GM12864 (cell line): ENCODE measurements around the gene S100A13.
A peak's percentile ranks its signal among the peaks of the same experiment; 100 is the strongest.
"Not testable (repeated sequence)": the region's sequence is repeated elsewhere in the genome, so short reads cannot be mapped to it uniquely, and the experiment has no call there.

Source experiments
- DNase-seq: peaks from one replicate; pipeline ENCODE4 v3.0.0-alpha.2; 2011; ENCODE audit warnings: low read depth
- H3K4me3 ChIP-seq: 2 replicates; pipeline ENCODE4 v1.5.1; 2011; ENCODE audit warnings: mild to moderate bottlenecking, low read depth, low read length, control low read depth
- TF ChIP-seq, protein P1 (sequence below): IDR thresholded peaks from 2 replicates; pipeline ENCODE4 v1.5.1; 2011; ENCODE audit warnings: low read depth, mild to moderate bottlenecking, moderate library complexity, low read length, control low read depth, inconsistent platforms; ENCODE audit errors: missing control alignments

The S100A13 gene

DNA sequence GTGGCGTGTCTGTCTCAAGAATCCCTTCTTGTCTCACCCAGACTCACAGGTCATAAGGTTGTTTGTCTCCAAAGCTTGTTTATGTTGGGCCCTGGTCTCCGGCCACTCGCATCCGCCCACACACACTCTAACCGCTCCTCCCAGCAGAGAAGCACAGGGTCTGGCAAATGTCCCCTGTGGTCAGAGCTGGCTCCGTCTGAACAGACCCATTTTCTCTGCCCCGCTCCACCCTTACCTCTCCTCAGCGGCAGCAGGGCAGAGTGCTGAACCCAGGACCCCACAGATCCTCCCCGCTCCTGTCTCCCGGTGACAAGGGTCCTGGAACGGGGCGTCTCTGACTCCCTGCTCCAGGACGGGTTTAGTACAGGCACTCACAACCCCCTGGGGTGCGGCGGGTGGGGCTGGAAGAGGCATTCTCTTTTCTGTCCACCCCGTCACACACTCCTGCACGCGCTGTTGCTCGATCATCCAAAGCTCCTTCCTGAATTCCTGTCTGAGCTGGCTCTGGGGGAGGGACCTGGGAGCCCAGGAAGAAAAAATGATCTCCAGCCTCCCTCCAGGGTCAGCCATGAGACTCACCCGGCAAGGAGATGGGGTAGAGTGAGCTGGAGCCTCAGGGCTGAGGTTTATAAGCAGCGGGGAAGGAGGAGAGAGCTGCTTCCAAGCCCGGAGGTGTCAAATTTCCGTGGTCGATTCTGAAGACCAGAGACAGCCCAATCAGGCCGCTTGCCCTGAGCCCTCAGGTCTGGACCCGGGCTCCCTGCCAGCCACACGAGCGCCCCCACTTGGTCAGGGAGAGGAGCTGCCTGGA lies at the start of gene S100A13:
Gene S100A13 (minus strand): TSS at position 602 of the 811 bp plus-strand sequence. CDS start 1,033 bp downstream, outside the sequence.
- no peak within 1 kb of the TSS for H3K4me3 ChIP-seq
- no peak for DNase-seq
- TF ChIP-seq, protein P1, sequence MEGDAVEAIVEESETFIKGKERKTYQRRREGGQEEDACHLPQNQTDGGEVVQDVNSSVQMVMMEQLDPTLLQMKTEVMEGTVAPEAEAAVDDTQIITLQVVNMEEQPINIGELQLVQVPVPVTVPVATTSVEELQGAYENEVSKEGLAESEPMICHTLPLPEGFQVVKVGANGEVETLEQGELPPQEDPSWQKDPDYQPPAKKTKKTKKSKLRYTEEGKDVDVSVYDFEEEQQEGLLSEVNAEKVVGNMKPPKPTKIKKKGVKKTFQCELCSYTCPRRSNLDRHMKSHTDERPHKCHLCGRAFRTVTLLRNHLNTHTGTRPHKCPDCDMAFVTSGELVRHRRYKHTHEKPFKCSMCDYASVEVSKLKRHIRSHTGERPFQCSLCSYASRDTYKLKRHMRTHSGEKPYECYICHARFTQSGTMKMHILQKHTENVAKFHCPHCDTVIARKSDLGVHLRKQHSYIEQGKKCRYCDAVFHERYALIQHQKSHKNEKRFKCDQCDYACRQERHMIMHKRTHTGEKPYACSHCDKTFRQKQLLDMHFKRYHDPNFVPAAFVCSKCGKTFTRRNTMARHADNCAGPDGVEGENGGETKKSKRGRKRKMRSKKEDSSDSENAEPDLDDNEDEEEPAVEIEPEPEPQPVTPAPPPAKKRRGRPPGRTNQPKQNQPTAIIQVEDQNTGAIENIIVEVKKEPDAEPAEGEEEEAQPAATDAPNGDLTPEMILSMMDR, result peak; percentile 63

DNA sequence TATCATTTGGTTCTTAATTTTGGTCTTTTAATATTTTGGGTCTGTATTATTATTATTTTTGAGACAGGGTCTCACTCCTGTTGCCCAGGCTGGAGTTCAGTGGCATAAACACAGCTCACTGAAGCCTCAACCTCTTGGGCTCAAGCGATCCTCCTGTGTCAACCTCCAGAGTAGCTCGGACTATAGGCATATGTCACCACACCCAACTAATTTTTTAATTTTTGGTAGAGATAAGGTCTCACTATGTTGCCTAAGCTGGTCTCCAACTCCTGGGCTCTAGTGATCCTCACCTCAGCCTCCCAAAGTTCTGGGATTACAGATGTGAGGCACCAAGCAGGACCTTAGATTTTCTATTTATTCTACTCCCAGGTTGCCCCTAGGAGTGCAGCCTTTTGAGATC lies 46.2 kb upstream of the S100A13 start:
- DNase-seq, result no peak
- no peak overlapping the region for H3K4me3 ChIP-seq
- TF ChIP-seq, protein P1, result no peak

DNA sequence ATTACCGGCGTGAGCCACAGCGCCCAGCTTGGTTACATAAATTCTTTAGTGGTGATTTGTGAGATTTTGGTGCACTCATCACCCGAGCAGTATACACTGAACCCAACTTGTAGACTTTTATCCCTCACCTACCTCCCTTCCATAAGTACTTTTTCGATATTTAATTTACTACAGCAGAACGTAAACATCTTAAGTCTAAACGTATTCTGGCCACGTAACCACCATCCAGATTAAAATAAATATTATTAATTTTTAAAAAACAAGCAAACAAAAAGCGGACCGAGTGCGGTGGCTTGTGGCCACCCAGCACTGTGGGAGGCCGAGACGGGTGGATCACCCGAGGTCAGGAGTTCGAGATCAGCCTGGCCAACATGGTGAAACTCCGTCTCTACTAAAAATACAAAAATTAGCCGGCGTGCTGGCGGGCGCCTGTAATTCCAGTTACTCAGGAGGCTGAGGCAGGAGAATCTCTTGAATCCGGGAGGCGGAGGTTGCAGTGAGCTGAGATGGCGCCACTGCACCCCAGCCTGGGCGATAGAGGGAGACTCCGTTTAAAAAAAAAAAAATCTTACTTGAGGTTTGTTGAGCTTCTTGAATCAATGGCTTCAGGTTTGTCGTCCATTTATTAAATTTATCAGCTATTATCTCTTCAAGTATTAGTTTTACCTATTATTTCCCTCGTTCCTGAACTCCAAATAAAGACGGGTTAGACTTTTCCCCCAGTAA lies 44.5 kb upstream of the S100A13 start:
- peak overlapping the region; percentile 59 for H3K4me3 ChIP-seq
- not testable (repeated sequence) for DNase-seq

DNA sequence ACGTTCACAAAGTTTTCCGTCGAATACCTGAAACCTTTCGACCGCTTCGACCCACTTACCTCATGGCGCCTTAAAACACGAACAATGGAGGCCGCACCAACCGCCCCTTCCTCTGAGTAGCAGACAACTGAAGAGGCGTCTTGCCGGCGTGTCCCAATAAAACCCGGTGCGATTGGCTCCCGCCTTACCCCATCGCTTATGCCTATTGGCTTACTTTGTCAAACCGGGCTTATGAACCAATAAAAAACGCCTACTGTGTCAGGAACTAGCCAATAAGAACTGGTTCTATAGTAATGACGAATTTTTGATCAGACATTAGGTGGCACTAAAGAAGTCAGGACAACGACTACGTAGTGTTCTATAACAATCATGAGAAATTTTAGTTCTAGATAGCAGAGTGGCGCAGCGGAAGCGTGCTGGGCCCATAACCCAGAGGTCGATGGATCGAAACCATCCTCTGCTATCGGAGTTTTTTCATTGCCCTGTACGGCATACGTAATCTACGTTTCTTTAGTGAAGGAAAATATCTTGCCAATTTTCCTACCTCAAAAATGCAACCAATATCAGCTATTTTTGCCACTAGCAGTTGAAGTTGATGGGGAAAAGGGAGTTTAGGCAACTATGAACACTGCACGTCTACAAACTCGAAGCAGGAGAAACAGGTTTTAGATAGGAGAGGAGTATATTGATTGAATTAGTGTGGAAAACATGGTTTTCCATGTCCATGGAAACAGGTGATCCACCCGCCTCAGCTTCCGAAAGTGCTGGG lies 43.7 kb upstream of the S100A13 start, which contains the start of gene ILF2:
Gene ILF2 (minus strand): TSS at position 135 of the 769 bp plus-strand sequence. CDS start 71 bp downstream, at position 64.
- peak within 1 kb of the TSS; percentile 85 for H3K4me3 ChIP-seq
- peak; percentile 99 for DNase-seq
- TF ChIP-seq, protein P1, result peak; percentile 25

DNA sequence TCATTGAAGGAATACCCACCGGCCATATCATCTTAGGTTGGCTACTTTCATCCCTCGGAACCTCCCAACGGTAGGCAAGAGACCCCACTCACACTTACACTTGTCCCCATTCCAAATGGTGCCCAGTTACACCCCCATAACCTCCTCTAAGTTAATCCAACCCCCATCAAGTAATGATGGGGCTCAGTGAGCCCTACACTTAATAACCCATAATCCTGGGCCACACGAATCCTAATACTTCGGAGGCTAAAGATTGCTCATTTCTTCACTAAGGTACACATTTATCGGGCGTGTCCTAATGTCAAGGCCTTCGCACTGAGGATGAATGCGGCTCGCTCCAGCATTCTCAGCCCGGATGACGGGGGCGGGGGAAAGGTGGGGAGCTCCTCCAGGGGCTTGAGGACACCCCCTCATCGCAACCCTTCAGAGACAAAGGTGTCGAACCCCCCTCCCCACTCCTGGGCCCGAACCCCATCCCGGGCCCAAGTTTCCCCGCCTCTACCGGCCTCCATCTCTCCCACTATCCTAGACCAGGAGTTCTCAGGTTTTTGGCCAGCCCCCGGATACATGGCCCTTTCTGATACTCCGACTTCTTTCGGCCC lies 43.1 kb upstream of the S100A13 start:
- TF ChIP-seq, protein P1, result no peak
- no peak for DNase-seq
- H3K4me3 ChIP-seq, result peak overlapping the region; percentile 85

DNA sequence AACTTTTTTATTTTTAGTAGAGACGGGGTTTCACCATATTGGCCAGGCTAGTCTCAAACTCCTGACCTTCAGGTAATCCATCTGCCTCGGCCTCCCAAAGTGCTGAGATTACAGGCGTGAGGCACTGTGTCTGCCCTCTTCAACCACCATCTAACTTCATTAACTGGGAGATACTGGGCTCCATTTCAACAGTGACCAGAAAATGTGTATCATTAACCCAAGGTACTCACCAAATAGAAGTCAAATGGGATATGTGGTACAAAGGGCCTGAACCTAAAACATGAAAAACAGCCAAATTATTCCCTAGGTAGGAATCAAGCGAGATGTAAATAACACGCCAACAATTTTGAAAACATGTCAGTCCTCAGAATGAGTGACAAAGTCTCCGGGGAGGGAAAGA lies 42.3 kb upstream of the S100A13 start:
- DNase-seq, result no peak
- peak overlapping the region; percentile 85 for H3K4me3 ChIP-seq

DNA sequence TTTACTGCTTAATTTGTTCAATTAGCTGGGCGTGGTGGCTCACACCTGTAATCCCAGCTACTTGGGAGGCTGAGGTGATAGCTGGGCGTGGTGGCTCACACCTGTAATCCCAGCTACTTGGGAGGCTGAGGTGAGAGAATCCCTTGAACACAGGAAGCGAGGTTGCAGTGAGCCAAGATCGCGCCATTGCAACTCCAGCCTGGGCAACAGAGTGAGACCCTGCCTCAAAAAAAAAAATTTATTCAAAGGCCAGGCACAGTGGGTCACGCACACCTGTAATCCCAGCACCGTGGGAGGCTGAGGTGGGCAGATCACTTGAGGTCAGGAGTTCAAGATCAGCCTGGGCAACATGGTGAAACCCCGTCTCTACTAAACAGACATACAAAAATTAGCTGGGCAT lies 41.4 kb upstream of the S100A13 start:
- DNase-seq, H3K4me3 ChIP-seq: not testable (repeated sequence)

More for the DNA sequence above, 42.3 kb upstream of the S100A13 start:
- TF ChIP-seq, protein P1, result no peak
